Neuronal stem cell (in vitro differentiated cells): ENCODE measurements around the gene GRID1.

Experiments
- DNase-seq: peaks from one replicate; pipeline ENCODE4 v3.0.0-alpha.2; 2013; ENCODE audit warnings: low spot score
- H2AFZ ChIP-seq: one replicate; pipeline ENCODE4 v1.6.1; 2013; ENCODE audit warnings: mild to moderate bottlenecking, low read length, inconsistent platforms
- H2AK5ac ChIP-seq: 2 replicates; pipeline ENCODE4 v1.6.1; 2013; ENCODE audit warnings: low read depth, mild to moderate bottlenecking, inconsistent platforms, low read length, moderate library complexity, mixed read lengths
- H2BK120ac ChIP-seq: 2 replicates; pipeline ENCODE4 v1.6.1; 2013; ENCODE audit warnings: low read depth, mild to moderate bottlenecking, inconsistent platforms, low read length, moderate library complexity, mixed read lengths
- H2BK12ac ChIP-seq: one replicate; pipeline ENCODE4 v1.6.1; 2013; ENCODE audit warnings: low read length, inconsistent platforms
- H2BK15ac ChIP-seq: 2 replicates; pipeline ENCODE4 v1.6.1; 2013; ENCODE audit warnings: mild to moderate bottlenecking, low read length, inconsistent platforms, mixed read lengths
- H2BK5ac ChIP-seq: one replicate; pipeline ENCODE4 v1.6.1; 2013; ENCODE audit warnings: inconsistent platforms, mild to moderate bottlenecking, low read length, moderate library complexity
- H3K14ac ChIP-seq: one replicate; pipeline ENCODE4 v1.6.1; 2013; ENCODE audit warnings: low read length, inconsistent platforms
- H3K18ac ChIP-seq: 2 replicates; pipeline ENCODE4 v1.6.1; 2013; ENCODE audit warnings: low read length, inconsistent platforms
- H3K23ac ChIP-seq: 2 replicates; pipeline ENCODE4 v1.6.1; 2013; ENCODE audit warnings: low read depth, mild to moderate bottlenecking, mixed read lengths, low read length, inconsistent platforms; ENCODE audit not compliant: poor library complexity
- H3K27ac ChIP-seq: replicated peaks from 3 replicates; pipeline ENCODE4 v1.5.1; 2013; ENCODE audit warnings: low read length, inconsistent platforms
- H3K27me3 ChIP-seq, 3 experiments: 2 replicates each; pipeline ENCODE4 v1.6.1; 2013; ENCODE audit warnings: low read length in 3 of 3, mild to moderate bottlenecking in 2 of 3, inconsistent platforms in 1 of 3, low read depth in 1 of 3, mixed read lengths in 1 of 3, moderate library complexity in 1 of 3; ENCODE audit not compliant: control insufficient read depth in 3 of 3, insufficient read depth in 3 of 3
- H3K36me3 ChIP-seq, 2 donors: replicated peaks in 1 of 2; 2 replicates each; pipeline ENCODE4 v1.6.1; 2013; ENCODE audit warnings: low read length in 2 of 2; ENCODE audit not compliant: control insufficient read depth in 2 of 2, insufficient read depth in 2 of 2
- H3K4ac ChIP-seq: 2 replicates; pipeline ENCODE4 v1.6.1; 2013; ENCODE audit warnings: inconsistent platforms, mild to moderate bottlenecking, low read length, moderate library complexity
- H3K4me1 ChIP-seq, 2 donors: 1 replicate in 1 of 2; 2 replicates in 1 of 2; pipeline ENCODE4 v1.6.1; 2013; ENCODE audit warnings: low read length in 2 of 2, low read depth in 1 of 2; ENCODE audit not compliant: control insufficient read depth in 2 of 2, insufficient read depth in 1 of 2
- H3K4me2 ChIP-seq: one replicate; pipeline ENCODE4 v1.6.1; 2013; ENCODE audit warnings: mild to moderate bottlenecking, low read length, inconsistent platforms; ENCODE audit not compliant: insufficient read depth, poor library complexity, severe bottlenecking
- H3K4me3 ChIP-seq, 2 donors: 2 replicates each; pipeline ENCODE4 v1.5.1; 2013; ENCODE audit warnings: low read length in 2 of 2, mild to moderate bottlenecking in 2 of 2, inconsistent platforms in 1 of 2, moderate library complexity in 1 of 2
- H3K79me1 ChIP-seq: one replicate; pipeline ENCODE4 v1.6.1; 2013; ENCODE audit warnings: low read depth, mild to moderate bottlenecking, inconsistent platforms, low read length, moderate library complexity
- H3K9ac ChIP-seq: one replicate; pipeline ENCODE4 v1.6.1; 2013; ENCODE audit warnings: mild to moderate bottlenecking, low read depth, low read length, inconsistent platforms; ENCODE audit not compliant: poor library complexity
- H3K9me3 ChIP-seq, 2 donors: replicated peaks in 1 of 2; 2 replicates each; pipeline versions ENCODE3 to v1.6.1; 2013; ENCODE audit warnings: low read length in 2 of 2, mild to moderate bottlenecking in 2 of 2, inconsistent platforms in 1 of 2, low read depth in 1 of 2, mixed read lengths in 1 of 2, moderate library complexity in 1 of 2; ENCODE audit not compliant: control insufficient read depth in 2 of 2, insufficient read depth in 1 of 2
- H4K8ac ChIP-seq: one replicate; pipeline ENCODE4 v1.6.1; 2013; ENCODE audit warnings: low read depth, mild to moderate bottlenecking, inconsistent platforms, low read length, moderate library complexity
- H4K91ac ChIP-seq: one replicate; pipeline ENCODE4 v1.6.1; 2013; ENCODE audit warnings: low read length, low read depth, mild to moderate bottlenecking, inconsistent platforms; ENCODE audit not compliant: poor library complexity
- WGBS, 2 donors: extraction: QIAGEN DNeasy Blood & Tissue Kit; methylation state at CpG; one replicate each; pipeline ENCODE4 v1.1.7; 2013; ENCODE audit warnings: missing lambda C conversion rate in 2 of 2, mixed read lengths in 1 of 2; ENCODE audit not compliant: insufficient read length in 2 of 2, insufficient replicate concordance in 1 of 2; ENCODE audit errors: extremely low coverage in 2 of 2; 5-methylcytosine and 5-hydroxymethylcytosine counted together

The GRID1 gene

DNA sequence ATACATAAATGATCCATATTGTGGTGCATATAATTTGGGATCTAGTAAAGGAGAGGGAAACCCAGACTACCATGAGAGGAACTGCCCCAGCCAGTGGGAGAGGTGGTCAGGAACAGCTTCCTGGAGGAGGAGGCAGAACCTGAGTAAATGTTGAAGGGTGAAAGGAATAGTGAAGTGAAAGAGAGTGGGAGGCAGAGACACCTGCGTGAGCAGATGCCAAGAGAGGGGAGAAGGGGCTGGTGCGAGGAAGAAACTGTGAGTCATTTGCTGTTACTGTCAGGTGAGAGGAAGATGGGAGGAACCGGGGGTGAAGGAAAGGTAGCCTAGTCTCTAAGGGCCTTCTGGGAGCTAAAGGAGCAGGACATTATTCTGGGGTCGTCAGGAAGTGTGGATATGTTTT, 294.8 kb downstream of the GRID1 start:
- Histone ChIP-seq H3K9me3 (no peaks in the 10 kb centered on the region), H3K9ac (no peak overlapping the region), H3K23ac (no peak overlapping the region), H2AK5ac (no peak overlapping the region), H3K36me3 (no peaks in the 10 kb centered on the region), H3K4me2 (no peak overlapping the region), H3K79me1 (no peaks in the 10 kb centered on the region), H3K4ac (no peak overlapping the region), H2BK5ac (peak overlapping the region; percentile 20), H3K27me3 (no peaks in the 10 kb centered on the region), H4K8ac (no peak overlapping the region), H3K14ac (no peak overlapping the region), H2BK12ac (no peak overlapping the region), H3K4me1 (peaks cover 0 to 6% of the 10 kb centered on the region in 2 donors), H3K4me3 (no peak overlapping the region), H4K91ac (no peak overlapping the region), H2AFZ (no peak overlapping the region), H2BK120ac (no peak overlapping the region), H2BK15ac (no peak overlapping the region), H3K27ac (no peak overlapping the region), H3K18ac (no peak overlapping the region)
- no CpG with 5 or more reads among the region's 4 CpGs for WGBS, 2 donors
- no peak for DNase-seq

DNA sequence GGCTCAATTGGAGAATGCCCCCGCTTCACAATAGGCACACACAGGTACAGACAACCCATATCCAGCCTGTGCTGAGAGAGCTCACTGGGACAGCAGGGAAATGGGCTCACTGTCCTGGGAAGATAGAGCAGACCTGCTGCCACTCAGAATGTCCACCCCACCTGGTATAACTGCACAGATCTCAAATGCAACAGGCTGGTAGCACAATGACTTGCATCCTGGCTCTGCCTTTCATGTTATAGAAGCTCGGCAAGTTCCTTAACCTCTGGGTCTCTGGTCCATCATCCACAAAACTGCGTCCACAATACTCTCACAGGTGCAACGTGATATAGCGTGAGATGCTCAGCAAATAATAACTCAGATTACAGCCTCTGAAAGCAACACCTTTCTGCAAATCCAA, 295.4 kb downstream of the GRID1 start:
- H3K36me3 ChIP-seq: no peaks in the 10 kb centered on the region
- H2BK120ac ChIP-seq: no peak overlapping the region
- no peak overlapping the region for H2AK5ac ChIP-seq
- H4K8ac ChIP-seq: no peak overlapping the region
- no peak overlapping the region for H3K4ac ChIP-seq
- no peaks in the 10 kb centered on the region for H3K9me3 ChIP-seq
- no peak overlapping the region for H2BK12ac ChIP-seq
- no peak overlapping the region for H3K4me3 ChIP-seq
- H2AFZ ChIP-seq: no peak overlapping the region
- H4K91ac ChIP-seq: no peak overlapping the region
- H2BK15ac ChIP-seq: no peak overlapping the region
- no peaks in the 10 kb centered on the region for H3K27me3 ChIP-seq
- no CpG with 5 or more reads among the region's 5 CpGs for WGBS, 2 donors
- peaks cover 0 to 10% of the 10 kb centered on the region in 2 donors for H3K4me1 ChIP-seq
- H3K4me2 ChIP-seq: no peak overlapping the region
- H3K79me1 ChIP-seq: no peaks in the 10 kb centered on the region
- no peak overlapping the region for H3K23ac ChIP-seq
- no peak overlapping the region for H3K14ac ChIP-seq
- no peak overlapping the region for H3K18ac ChIP-seq
- no peak for DNase-seq
- H2BK5ac ChIP-seq: no peak overlapping the region
- H3K27ac ChIP-seq: no peak overlapping the region
- no peak overlapping the region for H3K9ac ChIP-seq

DNA sequence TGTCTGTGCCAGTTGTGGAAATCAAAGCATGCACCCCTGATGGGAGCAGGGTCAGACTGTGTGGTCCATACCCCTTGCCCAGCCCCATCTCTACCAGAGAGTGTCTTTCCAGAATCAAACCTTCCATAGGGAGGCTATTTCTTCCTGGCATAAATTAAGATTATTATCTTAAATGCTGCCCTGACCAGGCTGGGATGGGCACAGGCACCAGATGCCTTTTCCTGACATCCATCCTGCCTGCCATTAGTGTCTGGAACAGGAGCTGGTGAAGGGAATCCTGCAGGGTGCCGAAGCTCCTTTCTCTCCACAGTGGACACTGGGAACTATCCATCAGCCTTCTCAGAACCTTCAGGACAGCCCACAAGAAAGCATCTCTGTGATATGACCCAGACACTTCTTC, 296.3 kb downstream of the GRID1 start:
- H3K27me3 ChIP-seq: no peaks in the 10 kb centered on the region
- no peak overlapping the region for H3K9ac ChIP-seq
- H4K8ac ChIP-seq: no peak overlapping the region
- no peak overlapping the region for H3K4ac ChIP-seq
- H3K18ac ChIP-seq: no peak overlapping the region
- H2BK15ac ChIP-seq: no peak overlapping the region
- H3K4me2 ChIP-seq: no peak overlapping the region
- H2BK120ac ChIP-seq: no peak overlapping the region
- H3K79me1 ChIP-seq: no peaks in the 10 kb centered on the region
- H2AK5ac ChIP-seq: no peak overlapping the region
- H3K23ac ChIP-seq: no peak overlapping the region
- no peak overlapping the region for H2BK12ac ChIP-seq
- no peaks in the 10 kb centered on the region for H3K9me3 ChIP-seq
- DNase-seq: no peak
- H3K27ac ChIP-seq: no peak overlapping the region
- no peak overlapping the region for H2BK5ac ChIP-seq
- no peaks in the 10 kb centered on the region for H3K36me3 ChIP-seq
- WGBS, 2 donors: no CpG with 5 or more reads among the region's 1 CpG
- no peak overlapping the region for H2AFZ ChIP-seq
- H3K14ac ChIP-seq: no peak overlapping the region
- no peak overlapping the region for H3K4me3 ChIP-seq
- H3K4me1 ChIP-seq: peaks cover 0 to 17% of the 10 kb centered on the region in 2 donors
- H4K91ac ChIP-seq: no peak overlapping the region

DNA sequence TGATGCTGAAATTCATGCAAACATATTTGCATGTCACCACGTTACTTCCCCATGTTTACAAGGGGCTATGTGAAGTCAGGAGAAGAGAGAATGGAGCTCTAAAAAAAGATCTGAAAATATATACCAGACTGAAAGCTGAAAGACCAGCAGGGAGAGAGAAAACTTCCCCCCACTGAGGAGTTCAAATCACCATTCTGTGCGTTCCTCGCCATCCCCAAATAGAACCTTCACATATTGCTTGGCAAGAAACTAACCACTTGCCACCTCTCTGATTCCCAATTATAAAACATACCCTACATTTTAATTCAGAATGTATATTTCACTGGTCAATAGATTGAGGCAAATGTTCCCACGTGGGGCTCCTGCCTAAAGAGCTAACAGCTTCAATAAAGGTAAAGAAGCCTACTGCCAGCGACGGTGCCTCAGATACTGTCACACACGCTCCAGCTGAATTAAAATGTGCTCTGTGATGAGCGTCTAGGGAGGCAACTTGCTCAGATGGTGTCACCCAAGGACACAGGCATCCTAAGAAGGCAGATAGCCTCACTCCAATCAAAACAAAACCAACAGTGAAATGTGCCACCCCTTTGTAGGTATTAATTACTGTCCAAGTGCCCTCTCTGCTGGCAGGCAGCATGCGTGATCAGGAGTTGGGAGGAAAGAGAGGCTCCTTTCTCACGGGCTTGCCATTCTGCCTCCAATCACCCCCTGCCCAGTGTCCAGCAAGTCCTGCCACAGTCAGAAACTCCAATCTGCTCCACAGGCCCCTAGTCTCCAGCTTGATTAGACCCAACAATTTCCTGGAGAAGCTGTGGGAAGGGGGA, 298.2 kb downstream of the GRID1 start:
- no peaks in the 10 kb centered on the region for H3K36me3 ChIP-seq
- WGBS, 2 donors: no CpG with 5 or more reads among the region's 10 CpGs
- H3K79me1 ChIP-seq: no peaks in the 10 kb centered on the region
- no peak overlapping the region for H2AK5ac ChIP-seq
- no peak overlapping the region for H3K27ac ChIP-seq
- no peak overlapping the region for H3K4ac ChIP-seq
- no peak overlapping the region for H3K9ac ChIP-seq
- no peak overlapping the region for H2BK15ac ChIP-seq
- H3K14ac ChIP-seq: no peak overlapping the region
- no peak for DNase-seq
- H4K8ac ChIP-seq: no peak overlapping the region
- peak overlapping the region; percentile 14 for H3K23ac ChIP-seq
- H3K18ac ChIP-seq: no peak overlapping the region
- no peak overlapping the region for H2BK120ac ChIP-seq
- no peak overlapping the region for H4K91ac ChIP-seq
- no peak overlapping the region for H3K4me3 ChIP-seq
- peaks cover 0 to 22% of the 10 kb centered on the region in 2 donors for H3K4me1 ChIP-seq
- H3K9me3 ChIP-seq: no peaks in the 10 kb centered on the region
- no peaks in the 10 kb centered on the region for H3K27me3 ChIP-seq
- no peak overlapping the region for H2BK12ac ChIP-seq
- H3K4me2 ChIP-seq: no peak overlapping the region
- H2AFZ ChIP-seq: no peak overlapping the region
- no peak overlapping the region for H2BK5ac ChIP-seq
